ENCODE results near the gene CTRB1. TPM values are rescaled to one million over a fixed set of nuclear protein-coding genes. Genes with fewer than 3 reads are reported as not detected.

Gene CTRB1
- total and polyA plus RNA-seq, 4 donors, result 0.24 TPM; not detected in 3

- no peak overlapping the region for H3K27ac ChIP-seq (ENCODE audit: low read depth, low read length)
These were observed 42.2 kb downstream of the CTRB1 start for GRCh38 chr16:75260851-75261589.

GRCh38 chr16:75261590-75262078 lies 42.8 kb downstream of the CTRB1 start:
- no peaks in the 10 kb centered on the region for H3K27me3 ChIP-seq (ENCODE audit: control insufficient read depth, insufficient read depth, low read length)
- H3K4me3 ChIP-seq (ENCODE audit: low read depth, low read length), result no peak overlapping the region
- H3K4me1 ChIP-seq (ENCODE audit: control insufficient read depth, insufficient read depth, low read length), result peaks cover 78% of the 10 kb centered on the region
- H3K9me3 ChIP-seq (ENCODE audit: control insufficient read depth, insufficient read depth, low read length), result no peaks in the 10 kb centered on the region
- no peak overlapping the region for H3K27ac ChIP-seq (ENCODE audit: low read depth, low read length)
- peaks cover 45% of the 10 kb centered on the region for H3K36me3 ChIP-seq (ENCODE audit: control insufficient read depth, insufficient read depth, low read length)
- 95% methylated on average over 3 of the region's 3 CpGs for WGBS (ENCODE audit: insufficient coverage)
- no peak for DNase-seq (ENCODE audit: low read depth in 4 of 6, low spot score in 6 of 6)

More at GRCh38 chr16:75260851-75261589, 42.2 kb downstream of the CTRB1 start:
- Histone ChIP-seq H3K27me3 (ENCODE audit: control insufficient read depth, insufficient read depth, low read length) (no peaks in the 10 kb centered on the region), H3K4me1 (ENCODE audit: control insufficient read depth, insufficient read depth, low read length) (peaks cover 78% of the 10 kb centered on the region), H3K4me3 (ENCODE audit: low read depth, low read length) (no peak overlapping the region), H3K36me3 (ENCODE audit: control insufficient read depth, insufficient read depth, low read length) (peaks cover 51% of the 10 kb centered on the region), H3K9me3 (ENCODE audit: control insufficient read depth, insufficient read depth, low read length) (no peaks in the 10 kb centered on the region)
- WGBS (ENCODE audit: insufficient coverage), result 82% methylated on average over 9 of the region's 10 CpGs
- DNase-seq (ENCODE audit: low read depth in 4 of 6, low spot score in 6 of 6), result no peak

GRCh38 chr16:75262104-75262799 lies 43.5 kb downstream of the CTRB1 start:
- peak in 1 of 6 donors; percentile 22 for DNase-seq (ENCODE audit: low read depth in 4 of 6, low spot score in 6 of 6)
- Histone ChIP-seq H3K36me3 (ENCODE audit: control insufficient read depth, insufficient read depth, low read length) (peaks cover 41% of the 10 kb centered on the region), H3K27ac (ENCODE audit: low read depth, low read length) (no peak overlapping the region), H3K4me3 (ENCODE audit: low read depth, low read length) (no peak overlapping the region), H3K9me3 (ENCODE audit: control insufficient read depth, insufficient read depth, low read length) (no peaks in the 10 kb centered on the region), H3K27me3 (ENCODE audit: control insufficient read depth, insufficient read depth, low read length) (no peaks in the 10 kb centered on the region), H3K4me1 (ENCODE audit: control insufficient read depth, insufficient read depth, low read length) (peaks cover 78% of the 10 kb centered on the region)
- 75% methylated on average over 8 of the region's 14 CpGs for WGBS (ENCODE audit: insufficient coverage)

- Histone ChIP-seq H3K9me3 (ENCODE audit: control insufficient read depth, insufficient read depth, low read length) (no peaks in the 10 kb centered on the region), H3K4me1 (ENCODE audit: control insufficient read depth, insufficient read depth, low read length) (peaks cover 78% of the 10 kb centered on the region), H3K4me3 (ENCODE audit: low read depth, low read length) (no peak overlapping the region), H3K27me3 (ENCODE audit: control insufficient read depth, insufficient read depth, low read length) (no peaks in the 10 kb centered on the region), H3K27ac (ENCODE audit: low read depth, low read length) (no peak overlapping the region), H3K36me3 (ENCODE audit: control insufficient read depth, insufficient read depth, low read length) (peaks cover 41% of the 10 kb centered on the region)
- DNase-seq (ENCODE audit: low read depth in 4 of 6, low spot score in 6 of 6), result no peak
- WGBS (ENCODE audit: insufficient coverage), result 71% methylated on average over 4 of the region's 5 CpGs
These were observed 44.0 kb downstream of the CTRB1 start for GRCh38 chr16:75262800-75263127.

DNA sequence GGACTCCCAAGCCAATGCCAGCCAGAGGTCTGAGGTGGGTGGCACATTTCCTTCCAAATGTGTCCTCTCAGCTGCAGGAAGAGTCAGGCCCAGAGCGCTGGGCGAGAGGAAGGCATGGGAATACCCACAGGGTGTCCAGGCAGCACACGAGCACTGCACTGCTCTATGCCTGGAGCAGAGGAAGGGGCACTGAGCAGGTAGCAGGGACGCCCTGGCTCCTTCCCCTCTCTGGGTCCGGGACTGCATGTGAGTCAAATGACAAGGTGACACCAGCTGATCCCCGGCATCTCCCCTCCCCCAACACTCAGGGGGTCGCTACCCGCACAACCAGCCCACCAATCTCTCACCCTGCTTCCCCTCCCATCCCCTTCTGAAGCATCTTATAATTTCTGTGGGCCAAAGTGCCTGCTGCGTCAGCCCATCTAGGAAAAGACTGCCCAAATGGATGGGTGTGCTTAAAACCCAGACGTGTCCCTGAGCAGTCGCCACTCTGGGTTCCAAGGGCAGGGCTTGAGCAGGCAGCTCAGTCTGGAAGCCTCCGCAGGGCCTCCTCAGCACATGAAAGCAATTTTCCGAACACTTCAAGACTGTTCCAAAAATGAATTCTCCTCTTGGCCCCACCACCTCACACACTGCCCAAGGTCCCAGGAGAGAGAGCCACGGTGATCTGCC lies 44.6 kb downstream of the CTRB1 start:
- peak overlapping the region; percentile 91 for H3K4me3 ChIP-seq (ENCODE audit: low read depth, low read length)

DNA sequence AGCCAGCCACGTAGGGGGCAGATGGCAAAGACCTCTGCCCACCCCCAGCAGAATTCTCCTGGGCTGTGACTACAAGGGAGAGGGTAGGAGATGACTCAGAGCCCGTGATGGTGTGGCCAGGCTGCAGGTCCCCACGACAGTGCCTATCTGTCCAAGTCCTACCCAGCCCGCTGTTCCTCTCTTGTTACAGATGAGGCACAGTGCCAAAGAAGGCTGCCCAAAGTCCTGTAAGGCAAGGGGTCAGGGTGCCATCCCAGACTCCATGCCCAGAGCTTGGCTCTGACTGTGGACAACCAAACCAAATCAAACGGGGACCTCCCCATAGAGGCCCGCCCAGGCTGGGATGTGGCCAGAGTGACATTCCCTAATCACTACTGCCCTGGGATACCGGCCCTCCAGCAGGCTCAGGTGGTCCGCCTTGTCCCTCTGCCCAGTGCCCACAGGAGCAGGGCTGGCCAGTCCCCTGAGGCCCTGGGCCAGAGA lies 45.2 kb downstream of the CTRB1 start:
- H3K9me3 ChIP-seq (ENCODE audit: control insufficient read depth, insufficient read depth, low read length), result no peaks in the 10 kb centered on the region
- peaks cover 72% of the 10 kb centered on the region for H3K4me1 ChIP-seq (ENCODE audit: control insufficient read depth, insufficient read depth, low read length)
- peak overlapping the region; percentile 91 for H3K4me3 ChIP-seq (ENCODE audit: low read depth, low read length)
- H3K27me3 ChIP-seq (ENCODE audit: control insufficient read depth, insufficient read depth, low read length), result no peaks in the 10 kb centered on the region
- peak overlapping the region; percentile 91 for H3K27ac ChIP-seq (ENCODE audit: low read depth, low read length)
- WGBS (ENCODE audit: insufficient coverage), result 30% methylated on average over 7 of the region's 8 CpGs
- DNase-seq (ENCODE audit: low read depth in 4 of 6, low spot score in 6 of 6), result peak in 1 of 6 donors; percentile 47
- peaks cover 34% of the 10 kb centered on the region for H3K36me3 ChIP-seq (ENCODE audit: control insufficient read depth, insufficient read depth, low read length)

More for the DNA sequence above, 44.6 kb downstream of the CTRB1 start:
- H3K36me3 ChIP-seq (ENCODE audit: control insufficient read depth, insufficient read depth, low read length), result peaks cover 38% of the 10 kb centered on the region
- WGBS (ENCODE audit: insufficient coverage), result 61% methylated on average over 13 of the region's 14 CpGs
- DNase-seq (ENCODE audit: low read depth in 4 of 6, low spot score in 6 of 6), result peak in 1 of 6 donors; percentile 15
- peak overlapping the region; percentile 91 for H3K27ac ChIP-seq (ENCODE audit: low read depth, low read length)
- no peaks in the 10 kb centered on the region for H3K27me3 ChIP-seq (ENCODE audit: control insufficient read depth, insufficient read depth, low read length)
- no peaks in the 10 kb centered on the region for H3K9me3 ChIP-seq (ENCODE audit: control insufficient read depth, insufficient read depth, low read length)
- peaks cover 78% of the 10 kb centered on the region for H3K4me1 ChIP-seq (ENCODE audit: control insufficient read depth, insufficient read depth, low read length)

GRCh38 chr16:75264457-75264998 lies 45.7 kb downstream of the CTRB1 start:
- Histone ChIP-seq H3K9me3 (ENCODE audit: control insufficient read depth, insufficient read depth, low read length) (no peaks in the 10 kb centered on the region), H3K27ac (ENCODE audit: low read depth, low read length) (peak overlapping the region; percentile 91), H3K27me3 (ENCODE audit: control insufficient read depth, insufficient read depth, low read length) (no peaks in the 10 kb centered on the region), H3K36me3 (ENCODE audit: control insufficient read depth, insufficient read depth, low read length) (peaks cover 34% of the 10 kb centered on the region), H3K4me3 (ENCODE audit: low read depth, low read length) (peak overlapping the region; percentile 91), H3K4me1 (ENCODE audit: control insufficient read depth, insufficient read depth, low read length) (peaks cover 70% of the 10 kb centered on the region)
- 7% methylated on average over 14 of the region's 14 CpGs for WGBS (ENCODE audit: insufficient coverage)
- DNase-seq (ENCODE audit: low read depth in 4 of 6, low spot score in 6 of 6), result peak in 2 of 6 donors; percentile 80 to 81

- Histone ChIP-seq H3K9me3 (ENCODE audit: control insufficient read depth, insufficient read depth, low read length) (no peaks in the 10 kb centered on the region), H3K27ac (ENCODE audit: low read depth, low read length) (peak overlapping the region; percentile 91), H3K36me3 (ENCODE audit: control insufficient read depth, insufficient read depth, low read length) (peaks cover 34% of the 10 kb centered on the region), H3K27me3 (ENCODE audit: control insufficient read depth, insufficient read depth, low read length) (no peaks in the 10 kb centered on the region), H3K4me3 (ENCODE audit: low read depth, low read length) (peak overlapping the region; percentile 91), H3K4me1 (ENCODE audit: control insufficient read depth, insufficient read depth, low read length) (peaks cover 70% of the 10 kb centered on the region)
- DNase-seq (ENCODE audit: low read depth in 4 of 6, low spot score in 6 of 6), result peak in 1 of 6 donors; percentile 56
- WGBS (ENCODE audit: insufficient coverage), result under 1% methylated on average over 74 of the region's 74 CpGs
These were observed 46.5 kb downstream of the CTRB1 start for GRCh38 chr16:75264999-75265910.
